Iris pigment epithelial cell (primary cell): ENCODE data around the gene EFCAB9.

Source experiments
- DNase-seq: peaks from one replicate; pipeline ENCODE4 v3.0.0-alpha.2; 2011; ENCODE audit warnings: low read depth

EFCAB9 gene

DNA sequence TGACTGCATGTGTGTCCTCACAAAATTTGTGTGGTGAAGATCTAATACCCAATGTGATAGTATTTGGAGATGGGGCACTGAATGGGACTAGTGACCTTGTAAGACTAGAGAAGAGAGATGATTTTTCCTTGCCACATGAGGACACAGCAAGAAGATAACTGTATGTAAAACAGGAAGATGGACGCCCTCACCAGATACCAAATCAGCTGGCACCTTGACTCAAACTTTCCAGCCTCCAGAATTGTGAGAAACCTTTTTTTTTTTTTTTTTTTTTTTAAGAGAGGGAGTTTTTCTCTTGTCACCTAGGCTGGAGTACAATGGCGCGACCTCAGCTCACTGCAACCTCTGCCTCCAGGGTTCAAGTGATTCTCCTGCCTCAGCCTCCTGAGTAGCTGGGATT lies 49.3 kb downstream of the EFCAB9 start:
- no peak for DNase-seq

GRCh38 chr5:172245046-172245445 lies 51.1 kb downstream of the EFCAB9 start:
- DNase-seq, result no peak

- no peak for DNase-seq
These were observed 51.7 kb downstream of the EFCAB9 start for GRCh38 chr5:172245703-172246125.

GRCh38 chr5:172248637-172249036 lies 54.7 kb downstream of the EFCAB9 start:
- DNase-seq, result no peak

GRCh38 chr5:172251419-172251818 lies 57.4 kb downstream of the EFCAB9 start:
- no peak for DNase-seq

- no peak for DNase-seq
These were observed 58.5 kb downstream of the EFCAB9 start for GRCh38 chr5:172252501-172252900.
